SJCRH30 (cell line): Measurements from ENCODE around the gene UBE2U. TPM values are rescaled to one million over a fixed set of nuclear protein-coding genes. Genes with fewer than 3 reads are reported as not detected.
A peak's percentile ranks its signal among the peaks of the same experiment; 100 is the strongest.

Experiments used
- DNase-seq, 2 experiments: peaks; one replicate each; pipeline ENCODE4 v3.0.0-alpha.2; 2015 to 2020
- H3K27ac ChIP-seq: fragments of 250-450 bp; sonication (Bioruptor Pico); 2 replicates; pipeline ENCODE4 v1.5.1; 2020; ENCODE audit warnings: mild to moderate bottlenecking, moderate library complexity
- H3K27me3 ChIP-seq: fragments of 250-450 bp; sonication (Bioruptor Pico); 2 replicates; pipeline ENCODE4 v1.5.1; 2020; ENCODE audit warnings: mild to moderate bottlenecking, moderate library complexity
- H3K36me3 ChIP-seq: fragments of 250-450 bp; sonication (Bioruptor Pico); 2 replicates; pipeline ENCODE4 v1.5.1; 2020; ENCODE audit warnings: mild to moderate bottlenecking, moderate library complexity
- H3K4me1 ChIP-seq: fragments of 250-450 bp; sonication (Bioruptor Pico); 2 replicates; pipeline ENCODE4 v1.5.1; 2020; ENCODE audit warnings: mild to moderate bottlenecking, moderate library complexity
- H3K4me3 ChIP-seq: fragments of 250-450 bp; sonication (Bioruptor Pico); 2 replicates; pipeline ENCODE4 v1.5.1; 2020; ENCODE audit warnings: mild to moderate bottlenecking, moderate library complexity
- H3K9me3 ChIP-seq: fragments of 250-450 bp; sonication (Bioruptor Pico); replicated peaks from 2 replicates; pipeline ENCODE4 v1.5.1; 2020; ENCODE audit warnings: mild to moderate bottlenecking, moderate library complexity
- total RNA-seq: library from RNA; depleted of rRNA; stranded (reverse); fragments of >200 nt; shearing (Covaris generic); gene quantifications from 2 replicates; pipeline ENCODE4 v1.2.3, GENCODE V29; 2014

UBE2U gene
- total RNA-seq, 1 experiment from 2014 or later, result not detected

DNA sequence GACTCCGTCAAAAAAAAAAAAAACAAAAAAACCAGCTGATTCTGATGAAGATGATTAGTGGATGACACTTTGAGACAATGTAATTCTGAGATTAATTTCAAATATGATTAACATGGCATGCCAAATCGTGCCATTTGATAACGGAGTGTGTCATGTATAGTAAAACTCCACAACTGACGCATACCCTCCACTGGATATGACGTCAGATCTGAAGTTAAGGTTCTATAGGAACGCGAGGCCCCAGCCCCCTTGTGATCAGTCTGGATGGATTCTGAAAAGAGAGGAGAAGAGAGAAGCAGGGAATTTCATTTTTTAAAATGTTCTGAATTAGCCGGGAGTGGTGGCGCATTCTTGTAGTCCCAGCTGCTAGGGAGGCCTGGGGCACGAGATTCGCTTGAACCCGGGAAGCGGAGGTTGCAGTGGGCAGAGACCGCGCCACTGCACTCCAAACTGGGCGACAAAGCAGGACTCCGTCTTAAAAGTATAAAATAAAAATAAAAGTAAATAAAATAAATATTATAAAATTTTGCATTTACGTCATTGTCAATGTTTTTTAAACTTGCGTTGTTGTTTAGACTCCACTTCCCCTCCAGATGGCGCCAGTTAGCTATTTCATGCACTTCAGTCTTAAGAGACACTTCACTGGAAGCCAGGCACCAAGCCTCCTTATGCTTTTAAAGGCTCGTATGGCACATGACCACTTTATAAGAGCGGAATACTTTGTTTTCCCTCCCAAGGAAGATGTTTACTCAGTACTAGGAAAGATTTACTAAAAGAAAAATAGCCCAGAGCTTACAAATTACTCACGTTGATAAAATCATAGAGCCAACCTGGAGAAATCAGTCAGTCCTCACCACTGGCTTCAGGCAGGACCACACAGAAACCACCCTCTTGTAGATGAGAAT lies 65.5 kb downstream of the UBE2U start:
- Histone ChIP-seq H3K4me1 (no peaks in the 10 kb centered on the region), H3K27me3 (no peaks in the 10 kb centered on the region), H3K27ac (no peak overlapping the region), H3K4me3 (peak overlapping the region; percentile 33), H3K36me3 (no peaks in the 10 kb centered on the region), H3K9me3 (no peaks in the 10 kb centered on the region)
- peak; percentile 69 to 84 for DNase-seq

DNA sequence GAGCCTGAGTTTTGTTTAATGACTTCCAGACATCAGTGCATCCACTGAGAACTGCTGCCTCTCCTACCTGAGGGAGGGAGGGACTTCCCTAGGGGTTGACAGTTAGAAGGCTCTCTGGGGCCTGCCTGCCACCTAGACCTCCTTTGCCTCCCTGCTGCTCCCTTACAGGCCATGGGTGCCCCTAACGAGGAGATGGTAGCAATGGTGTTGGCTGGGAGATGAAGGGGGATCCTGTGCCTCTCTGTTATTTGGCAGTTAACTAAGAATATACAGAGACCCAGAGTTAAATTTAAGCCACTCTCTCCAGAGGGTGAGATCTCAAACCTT lies 66.1 kb downstream of the UBE2U start:
- H3K9me3 ChIP-seq, result no peaks in the 10 kb centered on the region
- no peak overlapping the region for H3K4me3 ChIP-seq
- no peak overlapping the region for H3K27ac ChIP-seq
- H3K27me3 ChIP-seq, result no peaks in the 10 kb centered on the region
- no peaks in the 10 kb centered on the region for H3K36me3 ChIP-seq
- H3K4me1 ChIP-seq, result no peaks in the 10 kb centered on the region
- DNase-seq, result no peak

DNA sequence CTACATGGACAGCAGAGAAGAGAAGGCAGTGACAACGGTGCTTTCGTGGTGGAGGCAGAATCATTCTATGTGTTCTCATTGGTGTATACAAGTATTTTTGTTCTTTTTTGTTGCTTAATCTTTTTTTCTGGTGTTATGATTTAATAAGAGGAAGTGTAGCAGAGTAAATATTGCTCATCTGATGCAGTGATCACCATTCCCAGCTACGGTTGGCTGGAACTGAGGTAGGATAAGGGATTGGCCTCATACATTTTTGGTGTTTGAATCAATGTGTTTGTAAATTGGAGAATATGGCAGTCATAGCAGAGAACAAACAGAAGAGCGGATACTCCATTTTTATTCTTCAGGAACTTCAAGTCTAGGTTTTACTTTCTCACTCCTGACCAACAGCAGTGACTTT lies 76.6 kb downstream of the UBE2U start:
- Histone ChIP-seq H3K4me3 (no peak overlapping the region), H3K9me3 (no peaks in the 10 kb centered on the region), H3K27me3 (no peaks in the 10 kb centered on the region), H3K27ac (no peak overlapping the region), H3K36me3 (no peaks in the 10 kb centered on the region), H3K4me1 (no peaks in the 10 kb centered on the region)
- DNase-seq, result no peak

DNA sequence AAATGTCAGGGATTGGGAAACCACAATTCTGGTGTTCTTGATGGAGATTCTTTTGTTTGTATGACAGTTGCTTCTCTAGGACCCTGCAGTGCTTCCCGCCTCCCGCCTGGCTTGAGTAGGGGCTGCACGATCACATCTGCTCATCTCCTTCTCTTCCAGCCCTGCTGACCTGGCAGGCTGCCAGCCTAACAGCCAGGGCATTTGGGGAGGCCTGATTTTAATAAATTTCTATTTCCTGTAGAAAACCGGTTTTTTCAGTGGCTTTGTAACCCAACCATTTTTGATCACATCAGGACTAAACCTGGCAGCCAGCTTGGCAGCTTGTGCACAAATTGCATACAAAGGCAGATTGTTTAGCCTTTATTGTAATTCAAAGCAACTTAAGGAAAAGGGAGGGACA lies 78.9 kb downstream of the UBE2U start:
- Histone ChIP-seq H3K36me3 (no peaks in the 10 kb centered on the region), H3K27me3 (no peaks in the 10 kb centered on the region), H3K9me3 (no peaks in the 10 kb centered on the region), H3K4me1 (no peaks in the 10 kb centered on the region), H3K27ac (no peak overlapping the region), H3K4me3 (no peak overlapping the region)
- DNase-seq, result peak; percentile 63 to 80

DNA sequence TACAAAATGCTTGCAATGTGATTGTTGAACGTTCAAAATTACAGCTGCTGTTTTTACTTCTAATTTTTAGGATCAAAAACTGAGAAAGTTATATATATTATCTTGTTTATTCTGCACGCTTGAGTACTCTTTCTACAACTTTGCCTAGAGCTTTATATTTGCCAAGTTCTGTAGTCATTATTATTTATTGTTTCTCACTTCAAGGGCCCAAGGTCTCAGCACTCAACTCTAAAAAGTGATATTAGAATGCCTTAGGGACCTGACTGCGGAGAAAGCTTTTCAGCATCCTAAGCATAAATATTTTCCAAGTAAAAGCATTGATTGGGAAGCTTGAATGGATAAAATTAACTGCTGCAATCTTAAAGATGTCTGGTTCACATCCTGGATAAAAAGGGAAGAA lies 83.6 kb downstream of the UBE2U start:
- Histone ChIP-seq H3K9me3 (no peaks in the 10 kb centered on the region), H3K4me3 (no peak overlapping the region), H3K27ac (no peak overlapping the region), H3K4me1 (no peaks in the 10 kb centered on the region), H3K36me3 (no peaks in the 10 kb centered on the region), H3K27me3 (no peaks in the 10 kb centered on the region)
- DNase-seq, result no peak

DNA sequence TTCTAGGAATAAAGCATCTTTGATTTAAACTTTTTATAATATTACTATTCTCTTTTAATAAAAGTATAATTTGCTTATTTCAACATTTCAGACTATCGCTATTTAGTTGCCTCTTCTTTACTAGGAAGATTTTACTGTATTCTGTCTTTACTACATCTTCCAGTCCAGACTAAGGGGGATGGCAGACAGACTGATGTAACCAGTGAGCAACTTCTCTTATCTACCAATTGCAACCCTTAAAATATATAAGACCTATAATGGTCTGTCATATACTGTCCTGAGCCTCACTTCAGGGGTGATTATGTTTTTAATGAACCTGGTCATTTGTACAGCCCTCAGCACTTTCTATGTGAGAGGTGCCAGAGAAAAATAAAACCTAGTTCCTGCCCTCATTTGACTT lies 87.0 kb downstream of the UBE2U start:
- H3K9me3 ChIP-seq, result no peaks in the 10 kb centered on the region
- 0 out of 2 replicates have a peak, but pooled peaks cover 2% of the 10 kb centered on the region for H3K4me1 ChIP-seq
- H3K4me3 ChIP-seq, result no peak overlapping the region
- H3K27me3 ChIP-seq, result no peaks in the 10 kb centered on the region
- no peak for DNase-seq
- H3K27ac ChIP-seq, result no peak overlapping the region
- no peaks in the 10 kb centered on the region for H3K36me3 ChIP-seq

DNA sequence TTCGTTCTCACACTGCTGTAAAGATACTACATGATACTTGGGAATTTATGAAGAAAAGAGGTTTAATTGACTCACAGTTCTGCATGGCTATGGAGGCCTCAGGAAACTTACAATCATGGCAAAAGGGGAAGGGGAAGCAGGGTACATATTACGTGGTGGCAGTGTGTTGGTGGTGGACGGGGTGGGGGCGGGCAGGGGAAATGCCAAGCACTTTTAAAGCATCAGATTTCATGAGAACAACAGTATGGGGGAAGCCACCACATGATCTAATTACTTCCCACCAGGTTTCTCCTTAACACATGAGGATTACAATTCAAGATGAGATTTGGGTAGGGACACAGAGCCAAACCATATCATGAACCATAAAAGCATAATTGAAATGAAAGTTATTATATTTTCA lies 88.5 kb downstream of the UBE2U start:
- Histone ChIP-seq H3K4me1 (0 out of 2 replicates have a peak, but pooled peaks cover 3% of the 10 kb centered on the region), H3K4me3 (no peak overlapping the region), H3K27me3 (no peaks in the 10 kb centered on the region), H3K27ac (no peak overlapping the region), H3K9me3 (no peaks in the 10 kb centered on the region), H3K36me3 (no peaks in the 10 kb centered on the region)
- DNase-seq, result no peak

DNA sequence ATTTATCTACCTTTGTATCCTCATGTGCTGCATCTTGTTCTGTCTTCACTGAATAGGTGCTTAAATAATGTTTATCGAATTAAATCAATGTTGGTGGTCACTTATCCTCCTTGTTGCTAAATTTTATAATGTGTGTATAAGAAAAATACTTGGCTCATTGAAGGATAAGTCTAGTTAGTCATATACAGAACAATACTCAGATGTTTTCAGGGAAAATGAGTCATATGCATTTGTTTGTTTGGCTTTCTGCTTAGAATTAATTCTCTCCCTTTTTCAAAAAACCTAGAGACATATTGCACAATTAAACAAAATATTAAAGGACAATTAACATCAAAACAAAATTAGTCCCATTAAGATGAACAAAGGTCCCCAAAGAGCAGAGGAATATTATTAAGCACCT lies 89.0 kb downstream of the UBE2U start:
- H3K27ac ChIP-seq, result no peak overlapping the region
- 0 out of 2 replicates have a peak, but pooled peaks cover 3% of the 10 kb centered on the region for H3K4me1 ChIP-seq
- H3K27me3 ChIP-seq, result no peaks in the 10 kb centered on the region
- no peak overlapping the region for H3K4me3 ChIP-seq
- no peak for DNase-seq
- H3K9me3 ChIP-seq, result no peaks in the 10 kb centered on the region
- H3K36me3 ChIP-seq, result no peaks in the 10 kb centered on the region

DNA sequence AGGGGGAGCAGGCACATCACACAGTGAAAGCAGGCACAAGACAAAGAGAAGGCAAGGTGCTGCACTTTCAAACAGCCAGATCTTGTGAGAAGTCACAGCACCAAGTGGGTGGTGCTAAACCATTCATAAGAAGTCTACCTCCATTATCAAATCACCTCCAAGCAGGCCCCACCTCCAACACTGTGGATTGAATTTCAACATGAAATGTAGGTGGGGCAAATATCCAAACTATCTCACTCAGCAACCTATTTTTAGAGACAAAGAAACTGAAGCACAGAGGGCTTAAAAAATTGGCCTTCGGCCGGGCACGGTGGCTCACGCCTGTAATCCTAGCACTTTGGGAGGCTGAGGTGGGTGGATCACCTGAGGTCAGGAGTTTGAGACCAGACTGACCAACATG lies 90.4 kb downstream of the UBE2U start:
- no peaks in the 10 kb centered on the region for H3K36me3 ChIP-seq
- H3K27ac ChIP-seq, result no peak overlapping the region
- no peaks in the 10 kb centered on the region for H3K9me3 ChIP-seq
- no peak for DNase-seq
- 0 out of 2 replicates have a peak, but pooled peaks cover 3% of the 10 kb centered on the region for H3K4me1 ChIP-seq
- no peak overlapping the region for H3K4me3 ChIP-seq
- H3K27me3 ChIP-seq, result no peaks in the 10 kb centered on the region

DNA sequence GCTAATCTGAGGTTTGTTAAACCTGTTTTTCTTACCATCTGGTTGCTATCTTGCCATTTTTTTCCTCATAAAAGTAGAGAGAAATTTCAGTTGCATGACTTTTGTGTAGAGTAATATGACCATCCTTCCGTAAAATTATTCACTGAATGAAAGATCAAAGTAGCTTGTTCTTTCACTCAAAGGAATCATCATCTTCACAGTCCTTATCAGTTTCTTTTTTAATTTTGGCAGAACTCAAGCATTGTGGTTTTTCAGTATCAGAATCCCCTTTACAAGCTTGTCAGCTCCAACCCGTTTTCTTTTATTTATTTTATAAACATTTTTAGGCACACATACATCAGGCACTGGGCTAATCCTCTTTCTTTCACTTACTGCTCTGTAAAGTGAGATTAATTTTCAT lies 91.7 kb downstream of the UBE2U start:
- Histone ChIP-seq H3K4me1 (0 out of 2 replicates have a peak, but pooled peaks cover 3% of the 10 kb centered on the region), H3K4me3 (no peak overlapping the region), H3K36me3 (no peaks in the 10 kb centered on the region), H3K27ac (no peak overlapping the region), H3K27me3 (no peaks in the 10 kb centered on the region), H3K9me3 (no peaks in the 10 kb centered on the region)
- no peak for DNase-seq

DNA sequence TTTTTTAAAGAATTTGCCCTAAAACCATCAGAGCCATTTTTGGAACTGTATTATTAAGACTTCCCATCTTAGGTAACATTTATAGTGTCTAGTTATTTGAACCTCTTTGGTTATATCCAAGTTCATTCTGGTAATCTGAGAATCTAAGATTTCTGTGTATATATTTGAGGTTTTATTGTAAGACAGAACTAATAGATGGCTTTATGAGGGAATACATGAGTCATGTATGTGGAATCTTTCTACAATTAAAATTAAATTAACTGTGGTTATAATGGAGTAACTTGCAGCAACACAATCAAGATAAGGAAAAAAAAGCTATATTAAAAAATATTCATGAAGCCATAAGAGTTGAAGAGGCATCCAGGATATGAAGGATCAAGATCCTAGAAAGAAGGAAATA lies 92.1 kb downstream of the UBE2U start:
- no peaks in the 10 kb centered on the region for H3K36me3 ChIP-seq
- no peaks in the 10 kb centered on the region for H3K27me3 ChIP-seq
- no peak for DNase-seq
- 0 out of 2 replicates have a peak, but pooled peaks cover 3% of the 10 kb centered on the region for H3K4me1 ChIP-seq
- H3K9me3 ChIP-seq, result no peaks in the 10 kb centered on the region
- H3K27ac ChIP-seq, result no peak overlapping the region
- no peak overlapping the region for H3K4me3 ChIP-seq

DNA sequence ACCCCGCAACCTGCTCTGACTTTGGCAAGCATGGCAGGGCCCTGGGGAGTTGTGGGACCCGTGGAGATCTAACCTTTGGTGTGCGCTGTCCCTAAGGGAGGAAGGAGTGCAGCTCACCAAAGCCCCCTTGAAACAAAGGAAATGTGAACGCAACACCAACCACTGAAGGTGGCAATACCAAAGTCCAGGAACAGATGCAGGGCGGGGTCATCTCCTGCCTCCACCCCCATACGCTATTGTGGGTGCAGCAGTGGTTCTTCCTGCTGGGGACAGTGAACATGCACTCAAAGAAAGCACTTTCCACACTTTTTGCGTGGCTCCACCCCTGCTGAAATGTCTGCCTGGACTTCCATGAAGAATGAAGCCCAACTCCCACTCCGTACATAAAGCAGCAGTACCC lies 93.0 kb downstream of the UBE2U start:
- H3K27ac ChIP-seq, result no peak overlapping the region
- no peak for DNase-seq
- H3K4me1 ChIP-seq, result 0 out of 2 replicates have a peak, but pooled peaks cover 3% of the 10 kb centered on the region
- no peaks in the 10 kb centered on the region for H3K9me3 ChIP-seq
- no peak overlapping the region for H3K4me3 ChIP-seq
- H3K27me3 ChIP-seq, result no peaks in the 10 kb centered on the region
- H3K36me3 ChIP-seq, result no peaks in the 10 kb centered on the region

DNA sequence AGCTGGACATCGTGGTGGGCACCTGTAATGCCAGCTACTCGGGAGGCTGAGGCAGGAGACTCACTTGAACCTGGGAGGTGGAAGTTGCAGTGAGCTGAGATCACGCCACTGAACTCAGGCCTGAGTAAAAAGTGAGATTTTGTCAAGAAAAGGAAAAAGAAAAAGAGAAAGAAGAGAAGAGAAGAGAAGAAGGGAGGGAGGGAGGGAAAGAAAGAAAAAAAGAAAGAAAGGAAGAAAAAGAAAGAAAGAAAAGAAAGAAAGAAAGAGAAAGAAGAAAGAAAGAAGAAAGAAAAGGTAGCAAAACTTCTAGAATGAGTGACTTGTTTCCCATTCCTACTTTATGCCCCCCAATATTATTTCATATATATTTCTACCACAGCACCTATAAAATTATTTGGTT lies 98.8 kb downstream of the UBE2U start:
- Histone ChIP-seq H3K36me3 (no peaks in the 10 kb centered on the region), H3K4me1 (no peaks in the 10 kb centered on the region), H3K9me3 (no peaks in the 10 kb centered on the region), H3K27ac (no peak overlapping the region), H3K27me3 (no peaks in the 10 kb centered on the region), H3K4me3 (no peak overlapping the region)
- DNase-seq, result no peak

DNA sequence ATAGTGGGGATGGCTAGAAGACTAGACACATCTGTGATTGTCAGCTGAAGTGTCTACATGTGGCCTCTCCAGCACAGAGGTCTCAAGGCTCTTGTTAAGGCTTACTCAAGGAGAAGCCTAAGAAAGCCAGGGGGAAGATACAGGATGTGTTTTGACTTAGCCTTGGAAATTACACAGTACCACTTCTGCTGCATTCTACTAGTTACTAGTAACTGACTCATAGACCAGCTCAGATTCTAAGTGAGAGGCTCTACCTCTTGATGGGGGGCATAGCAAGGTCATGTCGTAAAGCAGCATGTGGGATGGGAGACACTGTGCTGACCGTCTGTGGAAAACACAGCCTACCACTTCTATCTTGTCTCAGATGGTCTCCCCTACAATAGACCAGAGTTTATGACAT lies 99.5 kb downstream of the UBE2U start:
- no peaks in the 10 kb centered on the region for H3K4me1 ChIP-seq
- no peak overlapping the region for H3K4me3 ChIP-seq
- DNase-seq, result no peak
- H3K27me3 ChIP-seq, result no peaks in the 10 kb centered on the region
- no peaks in the 10 kb centered on the region for H3K36me3 ChIP-seq
- no peak overlapping the region for H3K27ac ChIP-seq
- no peaks in the 10 kb centered on the region for H3K9me3 ChIP-seq

DNA sequence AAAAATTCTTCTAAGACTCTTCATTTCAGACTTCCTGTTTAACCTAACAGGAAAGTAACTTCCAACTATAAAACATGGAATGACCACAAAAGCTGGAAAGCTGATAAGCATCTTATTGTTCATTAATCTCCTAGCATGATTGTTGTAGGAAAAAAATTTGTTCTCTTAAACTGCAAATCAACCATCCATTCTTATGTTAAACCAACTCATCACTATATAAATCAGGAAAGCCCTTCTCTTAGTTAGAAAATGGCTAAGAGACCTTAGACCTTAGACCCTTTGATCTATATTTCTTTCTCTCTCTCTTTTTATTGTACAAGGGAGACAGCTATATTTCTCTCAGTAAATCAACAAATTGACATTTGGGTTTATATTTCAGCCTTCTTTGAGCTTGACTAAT lies 101.4 kb downstream of the UBE2U start:
- no peaks in the 10 kb centered on the region for H3K9me3 ChIP-seq
- H3K27me3 ChIP-seq, result no peaks in the 10 kb centered on the region
- no peak overlapping the region for H3K4me3 ChIP-seq
- no peak for DNase-seq
- no peaks in the 10 kb centered on the region for H3K4me1 ChIP-seq
- no peaks in the 10 kb centered on the region for H3K36me3 ChIP-seq
- no peak overlapping the region for H3K27ac ChIP-seq

DNA sequence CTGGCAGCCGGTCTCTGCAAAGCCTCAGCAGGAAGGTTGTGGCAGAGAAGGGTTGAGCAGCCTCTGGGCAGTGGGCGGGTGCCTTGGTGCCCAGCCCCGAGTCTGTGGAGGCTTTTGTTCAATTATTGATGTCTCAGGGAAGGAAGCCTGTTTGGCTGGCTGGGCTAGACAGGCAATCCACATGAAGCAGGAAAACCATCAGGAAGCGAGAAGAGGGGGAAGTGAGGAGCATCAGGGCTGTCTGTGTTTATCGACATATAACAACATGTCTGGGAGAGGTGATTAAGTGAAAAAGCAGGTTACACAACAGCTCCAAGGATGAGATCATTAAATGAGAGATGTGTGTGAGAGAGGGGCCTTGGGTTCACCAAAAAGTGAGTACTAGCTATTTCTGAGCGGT lies 105.4 kb downstream of the UBE2U start:
- no peaks in the 10 kb centered on the region for H3K4me1 ChIP-seq
- H3K27me3 ChIP-seq, result no peaks in the 10 kb centered on the region
- H3K36me3 ChIP-seq, result no peaks in the 10 kb centered on the region
- no peak overlapping the region for H3K27ac ChIP-seq
- H3K4me3 ChIP-seq, result no peak overlapping the region
- DNase-seq, result no peak
- H3K9me3 ChIP-seq, result no peaks in the 10 kb centered on the region
